ENCODE results near the gene ASTN2. TPM values are rescaled to one million over a fixed set of nuclear protein-coding genes. Genes with fewer than 3 reads are reported as not detected.

Gene ASTN2
- total RNA-seq, 2 experiments from 2014 or later = 1.7 to 4.2 TPM

DNA sequence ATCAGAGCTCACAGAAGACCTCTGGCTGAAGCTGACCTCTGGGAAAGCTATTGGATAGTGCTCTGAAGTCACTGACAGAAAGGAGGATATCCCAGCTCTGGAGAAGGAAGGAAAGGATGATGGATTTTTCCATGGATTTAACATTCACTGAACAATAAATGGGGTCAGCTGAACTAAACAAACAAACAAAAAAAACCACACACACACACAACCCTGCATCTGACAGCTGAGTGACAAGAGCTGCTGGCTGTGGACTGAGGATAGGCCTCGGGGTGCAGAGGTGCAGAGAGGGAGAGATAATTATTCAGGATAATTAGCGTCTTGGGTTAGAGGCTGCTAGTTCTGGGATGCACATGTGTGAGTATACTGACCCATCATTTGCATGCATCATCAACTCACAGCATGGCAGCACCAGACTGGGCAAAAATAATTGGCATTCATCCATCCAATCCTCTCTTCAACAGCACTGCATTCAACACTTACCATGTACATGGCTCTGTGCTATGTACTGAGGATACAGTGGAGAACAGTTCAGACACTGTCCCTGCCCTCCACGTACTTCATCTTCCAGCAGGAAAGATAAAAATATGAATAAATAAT lies 859.2 kb downstream of the ASTN2 start:
- Histone ChIP-seq H3K4me3 (ENCODE audit: low read depth, low read length, poor library complexity, severe bottlenecking) (no peak overlapping the region), H4K20me1 (ENCODE audit: insufficient read depth, low read length) (no peaks in the 10 kb centered on the region), H3K36me3 (ENCODE audit: insufficient read depth, low read length) (no peaks in the 10 kb centered on the region), H3K27ac (ENCODE audit: low read depth, low read length, poor library complexity, severe bottlenecking) (no peak overlapping the region), H3K79me2 (ENCODE audit: insufficient read depth, low read depth, low read length) (no peaks in the 10 kb centered on the region), H3K9me2 (ENCODE audit: insufficient read depth, low read length) (no peaks in the 10 kb centered on the region), H2AFZ (ENCODE audit: low read length) (no peak overlapping the region), H3K4me1 (ENCODE audit: insufficient read depth, low read length, poor library complexity, severe bottlenecking) (no peaks in the 10 kb centered on the region), H3K4me2 (ENCODE audit: low read length) (no peak overlapping the region), H3K9me3 (ENCODE audit: low read length) (no peaks in the 10 kb centered on the region)
- POLR2A ChIA-PET = interaction anchor here (0.8 kb wide), 1 partner anchor 18 kb away, joined by 7 read pairs; no protein-coding TSS in a partner anchor
- no peak for DNase-seq (ENCODE audit: low spot score)
- no peak for TF ChIP-seq EZH2phosphoT487 (IDR thresholded peaks at IDR 0.05; ENCODE audit: borderline replicate concordance, low read depth, low read length)
- TF ChIP-seq, protein P1, sequence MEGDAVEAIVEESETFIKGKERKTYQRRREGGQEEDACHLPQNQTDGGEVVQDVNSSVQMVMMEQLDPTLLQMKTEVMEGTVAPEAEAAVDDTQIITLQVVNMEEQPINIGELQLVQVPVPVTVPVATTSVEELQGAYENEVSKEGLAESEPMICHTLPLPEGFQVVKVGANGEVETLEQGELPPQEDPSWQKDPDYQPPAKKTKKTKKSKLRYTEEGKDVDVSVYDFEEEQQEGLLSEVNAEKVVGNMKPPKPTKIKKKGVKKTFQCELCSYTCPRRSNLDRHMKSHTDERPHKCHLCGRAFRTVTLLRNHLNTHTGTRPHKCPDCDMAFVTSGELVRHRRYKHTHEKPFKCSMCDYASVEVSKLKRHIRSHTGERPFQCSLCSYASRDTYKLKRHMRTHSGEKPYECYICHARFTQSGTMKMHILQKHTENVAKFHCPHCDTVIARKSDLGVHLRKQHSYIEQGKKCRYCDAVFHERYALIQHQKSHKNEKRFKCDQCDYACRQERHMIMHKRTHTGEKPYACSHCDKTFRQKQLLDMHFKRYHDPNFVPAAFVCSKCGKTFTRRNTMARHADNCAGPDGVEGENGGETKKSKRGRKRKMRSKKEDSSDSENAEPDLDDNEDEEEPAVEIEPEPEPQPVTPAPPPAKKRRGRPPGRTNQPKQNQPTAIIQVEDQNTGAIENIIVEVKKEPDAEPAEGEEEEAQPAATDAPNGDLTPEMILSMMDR (conservative IDR thresholded peaks at IDR 0.05; ENCODE audit: low read length) = no peak
- CTCF ChIA-PET (ENCODE audit: unreplicated experiment) = interaction anchor here (0.6 kb wide), 1 partner anchor 11 kb away, joined by 3 read pairs; no protein-coding TSS in a partner anchor
- intact Hi-C loops (cut with micrococcal nuclease; ENCODE audit: unreplicated experiment) = no loop called here
- BruUV-seq (replicated peaks) = no TSS peak

DNA sequence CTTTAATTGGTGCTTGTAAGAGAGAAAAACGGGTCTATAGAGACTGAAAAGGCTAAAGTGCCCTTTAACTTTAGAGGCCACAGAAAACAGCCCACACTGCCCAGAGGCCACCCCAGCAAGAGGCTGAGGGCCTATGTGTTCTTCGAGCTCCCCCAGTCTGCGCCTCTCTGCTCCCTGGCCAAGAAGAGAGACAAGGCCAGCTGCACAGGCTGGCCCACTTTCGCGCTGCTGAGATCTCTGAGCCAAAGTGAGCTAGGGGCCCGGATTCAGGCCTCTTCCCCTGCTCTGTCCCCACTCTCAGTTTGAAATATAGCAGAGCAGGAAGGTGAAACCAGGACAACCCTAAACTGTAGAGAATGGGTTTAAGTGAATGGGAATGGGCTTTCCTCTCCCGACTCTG lies 859.7 kb downstream of the ASTN2 start:
- ChIA-PET POLR2A (interaction anchor here (0.8 kb wide), 1 partner anchor 17 kb away, joined by 7 read pairs; no protein-coding TSS in a partner anchor), CTCF (ENCODE audit: unreplicated experiment) (interaction anchor here (0.6 kb wide), 1 partner anchor 10 kb away, joined by 3 read pairs; no protein-coding TSS in a partner anchor)
- H3K79me2 ChIP-seq (ENCODE audit: insufficient read depth, low read depth, low read length) = no peaks in the 10 kb centered on the region
- no peak overlapping the region for H2AFZ ChIP-seq (ENCODE audit: low read length)
- H3K4me1 ChIP-seq (ENCODE audit: insufficient read depth, low read length, poor library complexity, severe bottlenecking) = no peaks in the 10 kb centered on the region
- no peaks in the 10 kb centered on the region for H3K9me3 ChIP-seq (ENCODE audit: low read length)
- H3K4me3 ChIP-seq (ENCODE audit: low read depth, low read length, poor library complexity, severe bottlenecking) = no peak overlapping the region
- no peak for DNase-seq (ENCODE audit: low spot score)
- no peak overlapping the region for H3K4me2 ChIP-seq (ENCODE audit: low read length)
- BruUV-seq (replicated peaks) = no TSS peak
- no peak for TF ChIP-seq EZH2phosphoT487 (IDR thresholded peaks at IDR 0.05; ENCODE audit: borderline replicate concordance, low read depth, low read length)
- TF ChIP-seq, protein P1 (conservative IDR thresholded peaks at IDR 0.05; ENCODE audit: low read length) = no peak
- H3K27ac ChIP-seq (ENCODE audit: low read depth, low read length, poor library complexity, severe bottlenecking) = no peak overlapping the region
- no peaks in the 10 kb centered on the region for H3K9me2 ChIP-seq (ENCODE audit: insufficient read depth, low read length)
- H4K20me1 ChIP-seq (ENCODE audit: insufficient read depth, low read length) = no peaks in the 10 kb centered on the region
- H3K36me3 ChIP-seq (ENCODE audit: insufficient read depth, low read length) = no peaks in the 10 kb centered on the region
- intact Hi-C loops (cut with micrococcal nuclease; ENCODE audit: unreplicated experiment) = no loop called here

DNA sequence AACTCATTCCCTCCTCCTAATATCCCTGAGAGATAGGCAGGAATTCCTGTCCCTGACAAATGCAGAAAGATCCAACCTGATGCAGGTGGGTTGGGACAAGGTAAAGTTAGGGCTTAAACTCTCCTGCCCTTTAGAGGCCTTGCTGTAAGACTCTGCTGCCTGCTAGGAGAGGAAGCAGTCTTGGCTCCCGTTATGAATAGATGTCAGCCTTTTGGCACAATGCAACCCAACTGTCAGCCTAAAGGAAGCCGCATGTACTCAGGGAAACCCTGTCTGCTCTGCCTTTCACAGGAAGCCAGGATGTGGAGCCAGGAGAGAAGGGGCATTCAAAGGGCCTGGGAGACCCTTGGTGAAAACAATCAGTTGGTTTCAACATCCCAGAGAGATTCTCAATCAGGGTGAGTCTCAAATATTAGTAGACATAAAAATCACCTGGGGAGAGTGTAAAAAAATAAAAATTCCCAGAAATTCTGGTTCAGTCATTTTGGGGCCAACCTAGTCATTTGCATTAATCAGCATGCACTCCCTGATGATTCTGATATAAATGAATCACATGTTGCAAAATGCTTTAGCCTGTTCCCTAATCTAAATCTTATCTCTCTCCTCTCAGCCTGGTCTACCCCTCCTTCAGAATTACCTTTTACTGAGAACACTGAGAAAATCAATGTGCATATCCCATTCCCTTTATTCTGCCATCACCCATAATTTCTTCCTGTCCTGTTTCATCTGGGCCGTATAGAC lies 864.0 kb downstream of the ASTN2 start:
- Histone ChIP-seq H3K4me1 (ENCODE audit: insufficient read depth, low read length, poor library complexity, severe bottlenecking) (no peaks in the 10 kb centered on the region), H3K9me2 (ENCODE audit: insufficient read depth, low read length) (no peaks in the 10 kb centered on the region), H3K9me3 (ENCODE audit: low read length) (no peaks in the 10 kb centered on the region), H2AFZ (ENCODE audit: low read length) (no peak overlapping the region), H3K4me3 (ENCODE audit: low read depth, low read length, poor library complexity, severe bottlenecking) (no peak overlapping the region), H3K27ac (ENCODE audit: low read depth, low read length, poor library complexity, severe bottlenecking) (no peak overlapping the region), H3K79me2 (ENCODE audit: insufficient read depth, low read depth, low read length) (no peaks in the 10 kb centered on the region), H3K36me3 (ENCODE audit: insufficient read depth, low read length) (no peaks in the 10 kb centered on the region), H3K4me2 (ENCODE audit: low read length) (no peak overlapping the region), H4K20me1 (ENCODE audit: insufficient read depth, low read length) (no peaks in the 10 kb centered on the region)
- CTCF ChIA-PET (ENCODE audit: unreplicated experiment) = no interaction called here
- no peak for DNase-seq (ENCODE audit: low spot score)
- intact Hi-C loops (cut with micrococcal nuclease; ENCODE audit: unreplicated experiment) = no loop called here
- BruUV-seq (replicated peaks) = no TSS peak
- POLR2A ChIA-PET = no interaction called here
- TF ChIP-seq EZH2phosphoT487 (IDR thresholded peaks at IDR 0.05; ENCODE audit: borderline replicate concordance, low read depth, low read length) = no peak
- TF ChIP-seq, protein P1 (conservative IDR thresholded peaks at IDR 0.05; ENCODE audit: low read length) = no peak
